ENCODE measurements around the gene GPATCH4. TPM values are rescaled to one million over a fixed set of nuclear protein-coding genes. Genes with fewer than 3 reads are reported as not detected.

GPATCH4 gene
- total RNA-seq, 3 donors from 2014 or later (not counting 1 experiment from before 2014, with no cell fraction given), result 19.3 to 27.3 (median 22.1) TPM

GRCh38 chr1:156582388-156583017, 18.8 kb downstream of the GPATCH4 start:
- no peaks in the 10 kb centered on the region for H3K36me3 Mint-ChIP-seq
- no peaks in the 10 kb centered on the region for H3K27me3 ChIP-seq (ENCODE audit: control insufficient read depth, insufficient read depth, low read length)
- intact Hi-C loops (cut with micrococcal nuclease), result no loop called here
- no peaks in the 10 kb centered on the region for H3K9me3 ChIP-seq (ENCODE audit: control insufficient read depth, insufficient read depth, low read length)
- ATAC-seq (peak in 1 of 3 donors; percentile 17), DNase-seq (peak in 1 of 2 donors; percentile 47)
- peak overlapping the region; percentile 47 for H3K4me3 Mint-ChIP-seq
- no peaks in the 10 kb centered on the region for H3K36me3 ChIP-seq (ENCODE audit: control insufficient read depth, insufficient read depth, low read length)
- peak overlapping the region; percentile 84 for H3K27ac ChIP-seq (ENCODE audit: low read length)
- H3K27me3 Mint-ChIP-seq (ENCODE audit: low read depth in 2 of 2), result no peaks in the 10 kb centered on the region
- peaks cover 6 to 24% of the 10 kb centered on the region in 2 donors for H3K4me1 Mint-ChIP-seq
- no peak for TF ChIP-seq CTCF (IDR thresholded peaks at IDR 0.05)
- no peaks in the 10 kb centered on the region for H3K9me3 Mint-ChIP-seq
- peak overlapping the region in 1 of 2 donors; percentile 90 for H3K27ac Mint-ChIP-seq
- H3K4me3 ChIP-seq (ENCODE audit: low read length), result peak overlapping the region; percentile 39
- WGBS (ENCODE audit: insufficient coverage), result 37% methylated on average over 9 of the region's 9 CpGs
- H3K4me1 ChIP-seq (ENCODE audit: control insufficient read depth, insufficient read depth, low read length), result peaks cover 32% of the 10 kb centered on the region

- H3K9me3 ChIP-seq (ENCODE audit: control insufficient read depth, insufficient read depth, low read length), result no peaks in the 10 kb centered on the region
- Mint-ChIP-seq H3K36me3 (no peaks in the 10 kb centered on the region), H3K27me3 (ENCODE audit: low read depth in 2 of 2) (no peaks in the 10 kb centered on the region), H3K4me1 (peaks cover 6 to 24% of the 10 kb centered on the region in 2 donors), H3K9me3 (no peaks in the 10 kb centered on the region), H3K4me3 (peak overlapping the region; percentile 47), H3K27ac (peak overlapping the region in 1 of 2 donors; percentile 90)
- DNase-seq (peak in 1 of 2 donors; percentile 70), ATAC-seq (peak; percentile 51 to 55 (median 52))
- no peaks in the 10 kb centered on the region for H3K27me3 ChIP-seq (ENCODE audit: control insufficient read depth, insufficient read depth, low read length)
- peaks cover 32% of the 10 kb centered on the region for H3K4me1 ChIP-seq (ENCODE audit: control insufficient read depth, insufficient read depth, low read length)
- intact Hi-C loops (cut with micrococcal nuclease), result no loop called here
- no peaks in the 10 kb centered on the region for H3K36me3 ChIP-seq (ENCODE audit: control insufficient read depth, insufficient read depth, low read length)
- H3K27ac ChIP-seq (ENCODE audit: low read length), result peak overlapping the region; percentile 84
- WGBS (ENCODE audit: insufficient coverage), result 39% methylated on average over 21 of the region's 21 CpGs
- TF ChIP-seq CTCF (IDR thresholded peaks at IDR 0.05), result no peak
- H3K4me3 ChIP-seq (ENCODE audit: low read length), result peak overlapping the region; percentile 39
These were observed 19.5 kb downstream of the GPATCH4 start for GRCh38 chr1:156581661-156582387.

DNA sequence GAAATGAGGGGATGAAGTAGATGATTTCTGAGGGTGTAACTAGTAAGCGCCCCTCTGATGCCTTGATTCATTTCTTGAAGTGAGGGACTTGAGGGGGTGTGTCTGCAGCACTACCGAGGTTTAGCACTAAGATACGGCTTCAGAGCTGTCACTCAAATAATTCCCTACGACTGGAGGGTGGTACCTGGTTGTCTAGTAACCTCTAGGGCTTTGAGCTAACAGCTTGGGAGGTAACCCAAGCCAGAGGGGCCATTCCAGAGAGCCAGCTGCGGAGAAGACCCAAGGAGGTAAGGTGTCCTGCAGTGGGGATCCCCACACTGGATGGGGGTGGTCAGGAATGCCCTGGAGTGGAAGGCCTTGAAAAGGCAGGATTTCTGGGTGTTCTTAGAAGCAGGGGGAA, 21.8 kb downstream of the GPATCH4 start, which contains the start of gene TTC24:
Gene TTC24 (plus strand): TSS at position 252 of the 400 bp plus-strand sequence. CDS start 1,642 bp downstream, outside the sequence.
- Histone ChIP-seq H3K9me3 (ENCODE audit: control insufficient read depth, insufficient read depth, low read length) (no peaks in the 10 kb centered on the region), H3K4me1 (ENCODE audit: control insufficient read depth, insufficient read depth, low read length) (peaks cover 32% of the 10 kb centered on the region), H3K36me3 (ENCODE audit: control insufficient read depth, insufficient read depth, low read length) (no peaks in the 10 kb centered on the region), H3K27ac (ENCODE audit: low read length) (no peak within 1 kb of the TSS), H3K27me3 (ENCODE audit: control insufficient read depth, insufficient read depth, low read length) (no peaks in the 10 kb centered on the region), H3K4me3 (ENCODE audit: low read length) (no peak within 1 kb of the TSS)
- 93% methylated on average over 5 of the region's 5 CpGs for WGBS (ENCODE audit: insufficient coverage)
- Mint-ChIP-seq H3K9me3 (no peaks in the 10 kb centered on the region), H3K4me3 (no peak within 1 kb of the TSS), H3K36me3 (no peaks in the 10 kb centered on the region), H3K27me3 (ENCODE audit: low read depth in 2 of 2) (peaks cover 0 to 4% of the 10 kb centered on the region in 2 donors), H3K27ac (no peak within 1 kb of the TSS), H3K4me1 (peaks cover 6 to 30% of the 10 kb centered on the region in 2 donors)
- DNase-seq (no peak), ATAC-seq (no peak)
- intact Hi-C loops (cut with micrococcal nuclease), result no loop called here
- no peak for TF ChIP-seq CTCF (IDR thresholded peaks at IDR 0.05)

Data from natural killer cell (primary cell).